GM20431 (cell line): Measurements from ENCODE around the gene TOMM7.

Experiments used
- in situ Hi-C: fragments of 300-500 bp; cut with MseI, MboI; formaldehyde crosslinking; loops from one replicate; pipeline ENCODE4 v1.15.0; 2020; ENCODE audit warnings: low sequenced_read_pairs; ENCODE audit not compliant: unreplicated experiment

Gene TOMM7

GRCh38 chr7:22822486-22823141, at the start of gene TOMM7:
Gene TOMM7, minus strand, starts transcription at chr7:22822849. Its CDS starts 70 bp downstream, at chr7:22822779.
- in situ Hi-C loops = no loop called here

- in situ Hi-C loops = no loop called here
Observed at GRCh38 chr7:22872096-22872807, 49.6 kb upstream of the TOMM7 start.

- in situ Hi-C loops = no loop called here
Observed at GRCh38 chr7:22871661-22872060, 49.0 kb upstream of the TOMM7 start.

- in situ Hi-C loops = no loop called here
Observed at GRCh38 chr7:22868509-22868908, 45.9 kb upstream of the TOMM7 start.

- in situ Hi-C loops = no loop called here
Observed at GRCh38 chr7:22867589-22867988, 44.9 kb upstream of the TOMM7 start.

- in situ Hi-C loops = no loop called here
Observed at GRCh38 chr7:22867003-22867402, 44.4 kb upstream of the TOMM7 start.

GRCh38 chr7:22865602-22865960, 42.9 kb upstream of the TOMM7 start:
- in situ Hi-C loops = no loop called here

GRCh38 chr7:22864855-22865601, 42.4 kb upstream of the TOMM7 start:
- in situ Hi-C loops = no loop called here

GRCh38 chr7:22864301-22864700, 41.7 kb upstream of the TOMM7 start:
- in situ Hi-C loops = no loop called here

GRCh38 chr7:22863156-22863899, 40.7 kb upstream of the TOMM7 start:
- in situ Hi-C loops = no loop called here

- in situ Hi-C loops = no loop called here
Observed at GRCh38 chr7:22861576-22861975, 38.9 kb upstream of the TOMM7 start.

GRCh38 chr7:22860784-22861482, 38.3 kb upstream of the TOMM7 start:
- in situ Hi-C loops = no loop called here

- in situ Hi-C loops = no loop called here
Observed at GRCh38 chr7:22860337-22860736, 37.7 kb upstream of the TOMM7 start.

GRCh38 chr7:22859641-22860290, 37.1 kb upstream of the TOMM7 start:
- in situ Hi-C loops = no loop called here

GRCh38 chr7:22858640-22859561, 36.3 kb upstream of the TOMM7 start:
- in situ Hi-C loops = no loop called here

GRCh38 chr7:22858274-22858639, 35.6 kb upstream of the TOMM7 start:
- in situ Hi-C loops = no loop called here

- in situ Hi-C loops = no loop called here
Observed at GRCh38 chr7:22856416-22856815, 33.8 kb upstream of the TOMM7 start.

- in situ Hi-C loops = no loop called here
Observed at GRCh38 chr7:22855049-22855392, 32.4 kb upstream of the TOMM7 start.
